ENCODE data around the gene CDYL.
A peak's percentile ranks its signal among the peaks of the same experiment; 100 is the strongest.

The CDYL gene, protein sequence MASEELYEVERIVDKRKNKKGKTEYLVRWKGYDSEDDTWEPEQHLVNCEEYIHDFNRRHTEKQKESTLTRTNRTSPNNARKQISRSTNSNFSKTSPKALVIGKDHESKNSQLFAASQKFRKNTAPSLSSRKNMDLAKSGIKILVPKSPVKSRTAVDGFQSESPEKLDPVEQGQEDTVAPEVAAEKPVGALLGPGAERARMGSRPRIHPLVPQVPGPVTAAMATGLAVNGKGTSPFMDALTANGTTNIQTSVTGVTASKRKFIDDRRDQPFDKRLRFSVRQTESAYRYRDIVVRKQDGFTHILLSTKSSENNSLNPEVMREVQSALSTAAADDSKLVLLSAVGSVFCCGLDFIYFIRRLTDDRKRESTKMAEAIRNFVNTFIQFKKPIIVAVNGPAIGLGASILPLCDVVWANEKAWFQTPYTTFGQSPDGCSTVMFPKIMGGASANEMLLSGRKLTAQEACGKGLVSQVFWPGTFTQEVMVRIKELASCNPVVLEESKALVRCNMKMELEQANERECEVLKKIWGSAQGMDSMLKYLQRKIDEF

DNA sequence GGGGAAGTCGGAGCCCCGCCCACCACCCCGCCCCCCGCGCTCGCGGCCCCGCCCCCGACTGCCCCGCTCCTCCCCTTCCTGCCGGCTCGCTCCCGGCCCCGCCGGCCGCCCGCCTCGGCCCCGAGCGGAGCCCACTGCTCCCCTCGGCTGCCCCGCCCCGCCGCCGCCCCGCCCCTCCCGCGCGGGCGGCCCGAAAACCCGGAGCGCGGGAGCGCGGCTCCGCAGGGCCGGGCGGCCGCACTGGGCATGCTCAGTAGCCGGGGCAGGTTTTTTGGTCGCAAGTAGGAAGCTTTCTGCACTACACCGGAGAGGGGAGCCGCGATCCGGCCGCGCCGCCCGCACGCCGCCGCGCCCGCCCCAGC, at the start of gene CDYL:
Gene CDYL (plus strand): TSS at position 274 of the 362 bp plus-strand sequence. CDS start 380 bp downstream, outside the sequence.
- DNase-seq (ENCODE audit: low read depth) = peak; percentile 88

DNA sequence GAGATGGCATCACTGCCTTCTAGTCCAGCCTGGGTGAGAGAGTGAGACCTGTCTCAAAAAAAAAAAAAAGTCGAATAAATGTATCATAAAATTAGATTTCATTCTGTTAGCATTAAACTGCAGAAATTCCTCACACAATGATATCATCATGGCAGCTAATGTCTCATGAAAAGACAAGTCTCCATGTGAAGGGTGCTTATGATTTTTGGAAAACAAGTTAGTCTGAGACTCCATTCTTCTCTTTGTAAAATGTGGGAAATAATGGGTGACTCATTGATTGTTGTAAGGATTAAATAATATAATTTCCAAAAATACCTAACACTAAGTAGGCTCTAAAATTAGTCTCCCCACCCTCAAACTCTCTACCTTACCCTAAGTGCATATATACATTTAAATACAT, 49.6 kb upstream of the CDYL start:
- DNase-seq (ENCODE audit: low read depth) = no peak

DNA sequence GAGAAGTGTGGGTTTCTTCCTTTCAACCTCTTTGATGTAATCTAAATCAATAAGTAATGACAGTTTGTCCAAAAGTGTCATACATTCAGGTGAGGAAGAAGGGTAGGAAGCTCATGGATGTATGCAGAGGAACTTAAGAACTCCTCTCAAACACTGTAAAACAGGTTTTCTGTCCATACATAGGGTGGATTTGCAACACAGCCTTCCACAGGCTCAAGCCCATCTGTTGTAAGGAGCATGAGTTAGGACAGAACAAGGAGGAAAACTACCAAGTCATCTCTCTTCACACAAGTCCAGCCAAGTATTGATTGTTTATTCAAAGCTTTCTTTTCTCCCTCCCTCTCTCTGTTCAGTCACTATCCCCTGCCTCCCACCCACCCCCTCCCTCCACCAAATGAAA, 49.0 kb upstream of the CDYL start:
- no peak for DNase-seq (ENCODE audit: low read depth)

DNA sequence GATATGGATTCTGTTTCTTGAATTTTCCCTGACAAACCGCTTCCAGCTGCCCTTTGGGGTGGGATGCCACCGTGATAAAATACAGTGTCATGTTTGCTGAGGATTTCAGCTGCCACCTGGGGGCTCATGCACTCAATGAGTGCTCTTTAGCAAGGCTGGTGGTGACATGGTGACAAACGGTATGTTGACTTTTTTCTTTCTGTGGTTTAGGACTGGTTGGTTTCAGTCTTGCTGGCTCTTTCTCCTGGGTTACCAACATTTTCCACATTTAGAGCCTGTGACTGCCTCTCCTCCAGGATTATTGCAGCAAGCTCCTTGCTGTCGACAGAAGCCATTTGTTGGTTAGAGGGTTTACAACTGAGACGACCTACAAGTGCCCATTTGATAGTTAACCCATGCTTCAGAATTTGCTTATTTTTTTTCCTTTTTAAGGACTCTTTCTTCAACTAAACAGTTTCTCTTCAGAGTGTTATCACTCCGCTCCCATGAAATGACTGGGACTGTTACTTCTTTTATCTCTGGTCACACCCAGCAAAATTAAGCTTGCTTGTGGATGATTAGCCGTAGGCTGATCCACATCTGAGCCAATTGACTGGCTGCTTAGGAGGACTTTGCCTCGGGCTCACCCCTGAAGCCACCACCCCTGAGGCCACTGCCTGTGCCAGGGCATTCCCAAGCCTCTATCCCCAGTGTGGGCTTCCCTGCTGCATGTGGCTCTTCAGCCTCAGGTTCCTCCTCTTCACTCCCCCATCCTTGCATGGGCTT, 48.4 kb upstream of the CDYL start:
- DNase-seq (ENCODE audit: low read depth) = no peak

DNA sequence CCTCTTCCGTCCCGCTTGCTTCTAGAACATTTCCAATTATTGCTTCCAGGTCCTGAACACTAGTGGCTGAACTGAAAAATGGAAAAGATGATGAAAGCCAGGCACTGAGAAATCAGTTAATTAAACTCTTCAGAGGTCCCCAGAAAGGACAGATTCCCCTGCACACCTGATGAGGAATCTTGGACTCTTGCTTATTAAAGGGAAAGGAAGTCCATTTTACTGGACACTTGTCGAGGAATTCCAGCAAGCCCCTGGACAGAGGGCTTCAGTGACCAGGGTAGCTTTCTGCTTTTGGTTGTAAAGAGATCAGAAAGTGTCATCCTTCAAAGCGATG, 47.8 kb upstream of the CDYL start:
- no peak for DNase-seq (ENCODE audit: low read depth)

DNA sequence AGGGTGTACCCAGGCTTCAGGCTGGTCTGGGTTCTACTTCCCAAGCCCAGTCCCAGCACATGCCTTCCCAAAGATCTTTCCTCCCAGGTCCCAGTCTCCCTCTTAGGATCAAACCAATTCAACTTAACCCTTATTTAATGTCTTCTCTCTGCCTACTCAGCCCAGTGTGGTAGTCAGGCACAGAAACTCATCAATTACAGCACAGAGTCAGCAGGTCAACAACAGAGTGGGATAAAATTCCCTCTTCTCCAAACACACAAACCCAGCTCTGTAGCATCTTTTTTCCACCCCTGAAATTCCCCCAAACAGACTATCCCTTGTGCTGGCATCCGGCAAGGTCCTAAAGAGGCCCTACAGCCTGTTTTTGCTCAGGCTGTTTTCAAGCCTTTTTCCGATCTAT, 47.3 kb upstream of the CDYL start:
- no peak for DNase-seq (ENCODE audit: low read depth)

DNA sequence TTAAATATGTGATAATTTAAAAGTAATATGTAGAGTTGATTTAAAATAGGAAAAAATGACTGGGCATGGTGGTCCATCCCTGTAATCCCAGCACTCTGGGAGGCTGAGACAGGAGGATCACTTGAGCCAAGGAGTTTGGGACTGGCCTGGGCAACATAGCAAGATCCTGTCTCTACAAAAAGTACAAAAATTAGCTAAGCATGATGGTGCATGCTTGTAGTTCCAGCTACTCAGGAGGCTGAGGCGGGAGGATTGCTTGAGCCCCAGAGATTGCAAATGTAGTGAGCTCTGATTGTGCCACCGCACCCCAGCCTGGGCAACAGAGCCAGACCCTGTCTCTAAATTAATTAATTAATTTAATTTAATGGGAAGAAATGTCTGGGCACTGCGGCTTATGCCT, 44.2 kb upstream of the CDYL start:
- no peak for DNase-seq (ENCODE audit: low read depth)

DNA sequence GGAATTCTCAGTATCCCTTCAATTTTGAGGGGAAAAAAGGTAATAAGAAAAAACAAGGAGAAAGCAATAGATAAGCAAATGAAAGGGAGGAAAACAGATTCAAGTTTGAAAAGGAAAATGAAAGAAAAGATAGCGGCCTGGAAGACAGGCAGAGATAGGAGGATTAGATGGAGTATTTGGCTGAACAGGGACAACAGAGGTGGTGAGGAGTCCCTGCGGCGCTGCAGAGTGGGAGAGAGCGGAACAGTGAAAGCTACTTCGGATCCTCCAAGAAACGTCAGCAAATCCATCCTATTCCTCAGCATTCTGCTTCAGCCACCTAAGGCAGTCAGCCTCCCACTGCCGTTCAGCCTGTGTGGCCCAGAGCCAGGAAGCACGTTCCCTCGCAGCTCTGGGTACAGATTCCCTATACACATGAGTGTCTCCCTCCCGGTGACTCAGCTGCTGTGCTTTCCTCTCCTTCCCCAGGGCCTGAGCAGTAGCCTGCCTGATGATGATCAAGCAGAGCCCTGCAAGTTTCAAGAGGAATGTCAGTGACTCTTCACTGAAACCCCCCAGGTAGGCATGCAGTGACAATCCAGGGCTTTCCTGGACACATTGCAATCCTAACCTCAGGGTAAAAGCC, 43.4 kb upstream of the CDYL start:
- peak; percentile 98 for DNase-seq (ENCODE audit: low read depth)

DNA sequence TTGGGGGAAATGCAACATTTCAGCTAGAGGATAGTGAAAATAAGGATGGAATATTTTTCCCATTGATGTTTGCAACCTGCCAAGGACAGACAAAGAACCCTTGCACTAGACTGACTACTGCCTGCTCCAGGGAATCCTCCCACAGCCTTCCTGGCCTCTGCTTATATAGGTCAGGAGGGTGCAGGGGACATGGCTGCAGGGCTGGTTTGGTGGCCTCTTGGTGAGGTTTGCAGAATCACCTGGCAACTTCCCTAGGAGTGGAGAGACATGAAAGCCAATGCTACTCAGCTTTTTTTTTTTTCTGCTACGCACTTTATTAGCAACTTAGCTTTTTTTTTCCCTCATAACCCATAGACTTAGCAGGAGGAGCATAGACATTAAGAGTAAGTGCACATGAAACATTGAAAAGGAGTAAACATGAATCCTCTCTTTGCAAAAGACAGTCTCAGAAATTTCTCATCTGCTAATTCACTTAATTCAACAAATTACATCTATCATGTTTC, 39.8 kb upstream of the CDYL start:
- no peak for DNase-seq (ENCODE audit: low read depth)

DNA sequence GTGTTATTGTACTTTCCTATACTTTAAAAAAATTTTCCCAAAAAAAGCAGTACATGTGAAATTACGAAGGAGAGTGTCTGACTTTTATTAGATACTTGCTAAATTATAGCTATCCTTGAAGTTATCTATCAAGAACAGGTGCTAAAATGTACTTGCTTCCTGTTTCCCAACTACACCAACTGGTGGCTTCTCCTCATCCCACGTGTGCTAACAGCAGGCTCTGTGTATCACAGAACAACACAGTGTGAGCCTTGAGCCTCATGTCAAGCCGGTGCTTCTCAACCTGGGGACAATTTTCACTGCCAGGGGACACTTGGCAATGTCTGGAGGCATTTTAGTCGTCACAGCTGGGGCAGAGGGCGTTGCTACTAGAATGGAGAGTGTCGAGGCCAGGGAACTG, 36.2 kb upstream of the CDYL start:
- DNase-seq (ENCODE audit: low read depth) = no peak

DNA sequence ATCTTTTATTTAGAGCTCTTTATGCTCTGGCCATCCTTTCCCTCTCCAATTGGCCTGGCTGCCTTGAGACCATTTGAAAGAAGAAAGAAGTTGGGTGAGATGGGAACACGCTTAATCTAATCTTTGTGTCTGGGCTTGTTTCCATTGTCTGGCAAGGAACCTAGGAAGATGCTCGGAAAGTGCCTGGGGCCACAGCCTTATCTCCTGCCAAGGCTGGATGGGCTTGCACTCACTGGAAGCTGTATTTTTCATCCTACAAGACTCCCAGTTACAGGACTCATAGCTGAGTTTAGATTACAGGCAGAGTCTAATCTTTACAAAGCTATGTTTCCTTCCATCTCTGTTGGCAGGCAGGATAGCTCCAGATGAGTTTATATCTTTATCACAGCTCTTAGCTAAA, 33.1 kb upstream of the CDYL start:
- DNase-seq (ENCODE audit: low read depth) = no peak

DNA sequence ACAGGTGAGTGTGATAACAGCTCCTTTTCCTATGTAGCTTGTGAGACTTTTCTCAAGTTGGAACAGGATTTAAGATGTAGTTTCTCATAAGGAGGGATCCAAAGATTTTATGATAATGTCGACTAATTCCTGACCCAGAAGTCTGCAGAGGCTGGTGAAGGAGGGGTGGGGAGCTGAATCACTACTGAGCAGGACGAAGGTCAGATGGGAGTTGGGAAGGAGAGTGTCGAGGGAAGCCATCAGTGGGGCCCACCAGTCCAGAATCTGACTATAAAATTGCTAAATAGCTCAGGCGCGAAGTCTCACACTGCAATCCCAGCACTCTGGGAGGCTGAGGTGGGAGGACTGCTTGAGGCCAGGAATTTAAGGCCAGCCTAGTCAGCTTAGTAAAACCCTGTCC, 32.3 kb upstream of the CDYL start:
- no peak for DNase-seq (ENCODE audit: low read depth)

DNA sequence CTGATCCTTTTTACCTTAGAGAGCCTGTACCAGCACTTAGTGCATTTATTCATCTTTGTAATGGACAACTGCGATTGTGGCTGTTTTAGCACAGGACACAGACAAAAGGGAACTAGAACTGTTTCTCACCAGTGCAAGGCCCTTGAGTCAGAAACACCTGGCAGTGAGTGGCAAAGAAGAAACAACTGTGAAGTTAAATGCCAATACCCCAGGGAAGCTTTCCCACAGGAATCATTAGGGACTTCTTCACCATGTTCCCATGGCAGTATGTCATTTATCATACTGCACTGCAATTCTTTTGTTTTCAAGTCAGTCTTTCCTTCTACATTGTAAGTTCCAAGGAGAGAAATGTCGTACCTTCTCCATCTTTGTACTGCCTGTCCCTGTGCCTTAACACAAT, 28.6 kb upstream of the CDYL start:
- DNase-seq (ENCODE audit: low read depth) = no peak

DNA sequence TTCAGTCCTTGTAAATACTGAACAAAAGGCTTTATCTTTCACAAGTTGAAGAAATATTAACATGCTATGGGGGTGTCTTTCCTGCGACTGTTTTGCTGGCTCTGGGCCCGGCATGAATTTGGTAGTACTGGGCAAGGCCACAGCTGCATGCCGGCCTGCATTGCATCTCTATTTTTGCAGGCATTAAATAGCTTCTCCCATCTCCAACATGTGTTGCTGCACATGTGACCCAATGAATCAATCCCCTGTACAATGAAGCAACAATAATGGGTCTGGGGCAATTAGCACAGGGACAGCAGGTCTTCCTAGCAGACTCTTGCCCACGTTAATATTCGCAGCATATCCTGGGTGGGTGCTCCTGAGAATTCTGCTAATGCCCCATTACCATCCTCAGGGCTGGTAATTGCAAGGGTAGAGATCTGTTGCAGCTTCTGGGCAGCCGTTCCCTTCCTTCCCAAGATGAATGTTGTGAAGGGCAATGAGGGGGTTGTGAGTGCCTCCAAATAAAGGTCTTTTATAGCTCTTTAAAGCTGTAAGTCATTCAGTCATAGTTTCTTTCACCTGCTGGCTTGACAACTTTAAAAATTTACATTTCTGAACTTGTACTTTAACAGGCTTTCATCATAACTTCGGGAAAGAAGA, 24.3 kb upstream of the CDYL start:
- DNase-seq (ENCODE audit: low read depth) = no peak

DNA sequence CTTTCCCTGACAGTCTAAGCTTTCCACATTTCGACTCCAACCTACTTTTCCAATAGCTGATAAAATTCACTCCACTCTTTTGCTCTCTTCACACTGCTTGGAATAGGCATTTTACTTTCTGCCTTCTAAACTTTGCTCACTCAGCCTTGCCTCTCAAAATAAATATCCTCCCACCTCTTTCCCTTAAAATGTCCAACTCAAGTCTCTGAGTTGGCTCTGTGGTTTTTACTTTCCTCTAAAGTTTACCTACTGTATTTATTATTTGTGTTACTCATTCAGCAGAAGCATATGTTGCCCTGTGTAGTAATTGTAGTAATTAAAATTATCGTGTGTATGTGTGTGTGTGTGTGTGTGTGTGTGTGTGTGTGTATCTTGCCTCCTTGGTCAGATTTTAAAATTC, 20.0 kb upstream of the CDYL start:
- DNase-seq (ENCODE audit: low read depth) = no peak

DNA sequence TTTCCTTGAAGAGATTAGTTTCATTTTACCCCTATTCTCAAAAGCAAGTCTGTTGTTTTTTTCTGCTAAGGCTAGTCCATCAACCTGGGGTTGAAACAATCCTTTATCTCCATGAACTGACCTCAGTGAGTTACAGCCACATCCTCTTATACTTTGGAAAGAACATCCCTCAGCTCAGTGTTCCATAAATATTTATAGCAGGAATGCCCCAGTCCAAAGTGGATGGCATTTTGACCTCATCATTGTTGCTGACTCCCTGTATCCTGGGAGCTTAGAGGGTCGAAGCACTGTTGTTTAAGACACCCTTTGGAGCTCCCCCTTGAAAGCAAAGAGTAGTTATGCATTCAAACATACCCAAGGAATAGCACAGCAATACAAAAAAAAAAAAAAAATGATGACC, 16.2 kb upstream of the CDYL start:
- DNase-seq (ENCODE audit: low read depth) = no peak

DNA sequence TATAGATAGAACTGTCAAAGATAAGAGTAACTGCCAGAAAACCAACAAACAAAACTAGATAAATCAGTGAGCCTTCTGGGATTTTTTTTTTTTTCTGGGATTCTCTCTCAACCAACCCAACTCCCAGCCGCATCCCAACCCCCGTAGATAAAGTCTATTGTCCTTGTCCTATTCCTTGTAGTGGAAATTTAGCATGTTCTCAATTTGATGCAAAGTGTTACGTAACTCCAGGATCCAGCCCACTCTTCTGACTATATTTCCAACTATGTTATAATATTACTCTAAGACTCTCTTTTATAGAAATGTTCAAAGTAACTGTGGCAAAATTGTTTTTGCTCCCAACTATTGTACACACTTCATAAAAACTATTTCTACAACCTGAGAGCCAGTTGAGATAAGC, 15.4 kb upstream of the CDYL start:
- no peak for DNase-seq (ENCODE audit: low read depth)

DNA sequence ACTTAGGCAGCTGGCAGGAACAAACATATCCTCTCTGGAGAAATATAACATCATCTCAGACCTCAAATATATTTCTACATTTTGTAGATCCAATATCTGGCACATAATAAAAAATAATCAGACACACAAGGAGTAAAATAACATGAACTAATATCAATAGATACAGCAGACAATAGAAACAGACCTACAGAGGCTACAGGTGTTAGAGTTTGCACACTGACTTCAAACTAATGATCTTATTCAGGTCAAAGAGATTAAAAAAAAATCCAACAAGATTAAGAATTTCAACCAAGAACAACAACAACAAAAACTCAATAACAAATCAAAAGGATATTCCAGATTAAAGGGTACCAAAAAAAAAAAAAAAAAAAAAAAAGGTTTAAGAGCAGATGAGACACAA, 13.9 kb upstream of the CDYL start:
- no peak for DNase-seq (ENCODE audit: low read depth)

DNA sequence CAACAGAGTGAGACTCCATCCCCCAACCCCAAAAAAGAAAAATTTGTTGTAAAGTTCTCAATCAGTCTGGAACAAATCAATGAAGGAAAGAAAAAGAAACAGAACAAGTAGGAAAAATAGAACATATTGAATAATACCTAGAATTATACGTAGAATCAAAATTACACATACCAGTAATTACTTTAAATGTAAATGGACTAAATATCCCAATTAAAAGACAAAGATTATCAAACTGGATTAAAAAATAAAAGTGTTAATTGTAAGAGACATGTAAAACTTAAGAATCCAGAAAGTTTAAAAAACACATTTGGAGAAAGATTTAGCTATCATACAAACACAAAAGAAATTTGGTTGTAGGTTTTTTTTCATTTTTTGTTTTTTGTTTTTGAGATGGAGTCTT, 12.3 kb upstream of the CDYL start:
- DNase-seq (ENCODE audit: low read depth) = no peak

DNA sequence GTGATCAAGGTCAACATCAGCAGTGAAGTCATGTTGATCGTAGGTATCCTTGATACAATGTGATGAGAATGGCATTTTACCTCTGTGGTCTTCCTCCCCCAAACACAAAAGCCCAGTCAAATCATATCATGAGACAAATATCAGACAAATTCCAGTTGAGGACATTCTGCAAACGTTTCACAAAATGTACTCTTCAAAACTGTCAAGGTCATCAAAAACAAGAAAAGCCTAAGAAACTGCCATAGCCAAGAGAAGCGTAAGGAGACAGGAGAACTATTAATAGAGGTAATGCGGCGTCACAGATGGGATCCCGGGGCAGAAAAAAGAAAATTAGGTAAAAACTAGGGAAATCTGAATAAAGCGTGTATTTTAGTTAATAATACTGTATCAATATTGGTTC, 7.4 kb upstream of the CDYL start:
- DNase-seq (ENCODE audit: low read depth) = no peak

DNA sequence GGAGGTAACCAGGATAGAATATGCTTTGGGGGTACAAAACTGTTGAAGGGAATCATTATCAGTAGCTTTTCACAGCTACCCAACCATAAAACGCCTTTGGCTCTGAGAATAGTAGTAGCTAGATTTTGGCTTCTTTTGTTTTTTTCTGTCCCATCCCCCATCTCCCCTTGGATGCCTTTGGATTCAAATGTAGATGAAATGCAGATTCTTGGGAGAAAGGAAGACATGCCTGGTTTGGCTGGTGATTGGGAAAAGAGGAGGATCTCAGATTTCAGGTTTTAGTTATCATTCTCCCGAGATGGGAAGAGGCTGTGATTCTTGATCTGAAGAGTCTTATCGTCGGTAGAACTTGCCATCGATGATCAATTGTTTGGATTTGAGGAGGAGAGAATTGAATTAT, 3.5 kb upstream of the CDYL start:
- DNase-seq (ENCODE audit: low read depth) = no peak

DNA sequence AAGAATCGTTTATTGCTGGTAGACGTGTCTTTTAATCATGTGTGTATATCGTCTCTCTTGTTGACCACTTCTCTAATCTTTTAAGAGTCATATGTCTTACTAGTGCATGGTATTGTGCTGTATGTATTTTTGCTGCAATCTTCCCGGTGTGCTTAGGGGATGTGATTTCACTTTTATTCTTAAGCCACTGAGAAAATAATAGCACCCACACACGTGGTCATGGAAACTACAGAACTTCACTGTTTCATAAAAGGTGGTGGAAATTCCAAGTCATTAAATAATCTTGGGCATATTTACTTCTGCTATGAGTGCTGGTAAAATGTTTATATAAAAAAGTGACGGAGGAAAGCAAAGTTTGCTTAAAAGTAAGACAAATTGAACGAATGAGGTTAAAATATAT, 3.0 kb upstream of the CDYL start:
- no peak for DNase-seq (ENCODE audit: low read depth)

All from ELR (cell line).